Naive thymus-derived CD4-positive, alpha-beta T cell (primary cell): ENCODE measurements around the gene MRPL33. TPM values are rescaled to one million over a fixed set of nuclear protein-coding genes. Genes with fewer than 3 reads are reported as not detected.
A peak's percentile ranks its signal among the peaks of the same experiment; 100 is the strongest.

Experiments used
- ATAC-seq: fragments of 150-1000 bp; cut with Tn5 transposase; 2 replicates; pipeline ENCODE4 v1.10.0; 2021; ENCODE audit warnings: mild to moderate bottlenecking, moderate library complexity
- CTCF ChIA-PET: fragments of 350-600 bp; sonication (Branson Sonifier 250); formaldehyde crosslinking; loops from one replicate; lab custom pipeline; 2021; ENCODE audit warnings: antibody characterized with exemption; lab: Charles Lee
- POLR2A ChIA-PET: fragments of 350-600 bp; sonication (Branson Sonifier 250); formaldehyde crosslinking; loops from one replicate; lab custom pipeline; 2021; ENCODE audit warnings: antibody characterized with exemption, inconsistent platforms; lab: Charles Lee
- DNase-seq, 9 donors: peaks; one replicate each; pipeline versions ENCODE4 v3.0.0 to v3.0.0-alpha.2; 2020 to 2022; ENCODE audit warnings: mixed read lengths in 1 of 9
- H3K27ac ChIP-seq: one replicate; pipeline ENCODE4 v1.7.0; 2013; ENCODE audit warnings: mild to moderate bottlenecking, low read depth, low read length, moderate library complexity
- H3K27me3 ChIP-seq, 2 donors: one replicate each; pipeline ENCODE4 v1.7.0; 2013; ENCODE audit warnings: low read length in 2 of 2, mild to moderate bottlenecking in 2 of 2, moderate library complexity in 2 of 2; ENCODE audit not compliant: control insufficient read depth in 2 of 2, insufficient read depth in 2 of 2
- H3K36me3 ChIP-seq, 3 experiments: 1 replicate in 2 of 3; 2 replicates in 1 of 3; pipeline ENCODE4 v1.7.0; 2013; ENCODE audit warnings: low read length in 3 of 3, mild to moderate bottlenecking in 3 of 3, moderate library complexity in 1 of 3; ENCODE audit not compliant: insufficient read depth in 3 of 3, control insufficient read depth in 2 of 3
- H3K4me1 ChIP-seq, 2 donors: one replicate each; pipeline ENCODE4 v1.7.0; 2013; ENCODE audit warnings: low read length in 2 of 2, mild to moderate bottlenecking in 2 of 2, moderate library complexity in 1 of 2; ENCODE audit not compliant: control insufficient read depth in 2 of 2, insufficient read depth in 2 of 2
- H3K4me3 ChIP-seq: 2 replicates; pipeline ENCODE4 v1.7.0; 2013; ENCODE audit warnings: mild to moderate bottlenecking, low read length
- H3K9me3 ChIP-seq, 3 experiments: 1 replicate in 2 of 3; 2 replicates in 1 of 3; pipeline ENCODE4 v1.7.0; 2013; ENCODE audit warnings: low read length in 3 of 3; ENCODE audit not compliant: control insufficient read depth in 2 of 3
- H3K27ac Mint-ChIP-seq, 9 donors: one replicate each; pipeline ENCODE4 v1.8.0; 2020 to 2022; ENCODE audit warnings: mixed read lengths in 9 of 9, mild to moderate bottlenecking in 8 of 9, moderate library complexity in 5 of 9, inconsistent platforms in 2 of 9
- H3K27me3 Mint-ChIP-seq, 5 donors: one replicate each; pipeline ENCODE4 v1.8.0; 2021 to 2022; ENCODE audit warnings: mixed read lengths in 5 of 5, mild to moderate bottlenecking in 1 of 5
- H3K36me3 Mint-ChIP-seq, 5 donors: one replicate each; pipeline ENCODE4 v1.8.0; 2020 to 2022; ENCODE audit warnings: mixed read lengths in 5 of 5, mild to moderate bottlenecking in 3 of 5, inconsistent platforms in 1 of 5
- H3K4me1 Mint-ChIP-seq, 7 donors: one replicate each; pipeline ENCODE4 v1.8.0; 2020 to 2022; ENCODE audit warnings: mixed read lengths in 7 of 7, mild to moderate bottlenecking in 3 of 7, inconsistent platforms in 1 of 7
- H3K4me3 Mint-ChIP-seq, 10 donors: one replicate each; pipeline ENCODE4 v1.8.0; 2020 to 2022; ENCODE audit warnings: mild to moderate bottlenecking in 10 of 10, mixed read lengths in 10 of 10, moderate library complexity in 6 of 10, inconsistent platforms in 2 of 10
- H3K9me3 Mint-ChIP-seq, 11 donors: one replicate each; pipeline ENCODE4 v1.8.0; 2020 to 2022; ENCODE audit warnings: mixed read lengths in 11 of 11, mild to moderate bottlenecking in 4 of 11, inconsistent platforms in 1 of 11, moderate library complexity in 1 of 11
- intact Hi-C, 2 donors: fragments of 100-400 bp; cut with micrococcal nuclease; formaldehyde crosslinking; loops; one replicate each; pipeline ENCODE4 v1.15.1; 2023
- polyA plus RNA-seq, 2 donors: library from polyadenylated mRNA; unstranded; fragments of 300-500 nt; fragmentation: Illumina TruSeq; gene quantifications; one replicate each; pipeline ENCODE4 v1.2.3, GENCODE V29; 2021
- total RNA-seq, 6 experiments: library from RNA in 5 of 6; stranded (reverse) in 5 of 6; gene quantifications; 1 replicate in 5 of 6; 2 replicates in 1 of 6; pipeline ENCODE4 v1.2.3 and lab custom pipeline; 2021 to 2026

MRPL33 gene
- total and polyA plus RNA-seq, 7 experiments from 2014 or later = 27.3 to 233 (median 38.8) TPM

DNA sequence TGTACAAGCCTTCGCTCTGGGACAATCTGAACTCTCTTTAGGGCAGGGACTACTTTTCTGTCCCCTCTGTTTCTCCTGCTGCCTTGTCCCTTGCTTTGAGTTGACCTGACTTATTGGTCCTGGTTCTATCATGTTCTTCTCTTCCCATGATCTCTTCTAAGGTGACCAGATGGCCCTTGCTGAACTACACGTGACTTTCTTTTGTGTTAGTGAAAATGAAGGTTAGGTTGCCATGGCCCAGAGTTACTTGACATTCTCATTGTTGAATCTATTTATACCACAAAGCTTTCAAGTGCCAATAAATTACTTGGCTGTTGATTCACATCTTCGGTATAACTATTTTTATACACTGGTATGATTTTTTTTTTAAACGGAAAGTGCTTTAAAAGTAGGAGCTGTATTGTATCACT, 24.4 kb downstream of the MRPL33 start:
- no peak overlapping the region for H3K27ac ChIP-seq
- H3K4me1 Mint-ChIP-seq = peaks cover 0 to 10% (median 0%) of the 10 kb centered on the region in 7 donors
- H3K36me3 Mint-ChIP-seq = peaks cover 0 to 33% (median 5%) of the 10 kb centered on the region in 5 donors
- H3K4me3 Mint-ChIP-seq = no peak overlapping the region
- ChIA-PET POLR2A (no interaction called here), CTCF (no interaction called here)
- intact Hi-C loops = no loop called here
- no peak for ATAC-seq
- no peak overlapping the region for H3K27ac Mint-ChIP-seq
- H3K4me3 ChIP-seq = no peak overlapping the region
- no peaks in the 10 kb centered on the region for H3K4me1 ChIP-seq
- no peaks in the 10 kb centered on the region for H3K9me3 Mint-ChIP-seq
- H3K27me3 Mint-ChIP-seq = no peaks in the 10 kb centered on the region
- H3K36me3 ChIP-seq = no peaks in the 10 kb centered on the region
- no peak for DNase-seq
- H3K9me3 ChIP-seq = no peaks in the 10 kb centered on the region
- no peaks in the 10 kb centered on the region for H3K27me3 ChIP-seq

DNA sequence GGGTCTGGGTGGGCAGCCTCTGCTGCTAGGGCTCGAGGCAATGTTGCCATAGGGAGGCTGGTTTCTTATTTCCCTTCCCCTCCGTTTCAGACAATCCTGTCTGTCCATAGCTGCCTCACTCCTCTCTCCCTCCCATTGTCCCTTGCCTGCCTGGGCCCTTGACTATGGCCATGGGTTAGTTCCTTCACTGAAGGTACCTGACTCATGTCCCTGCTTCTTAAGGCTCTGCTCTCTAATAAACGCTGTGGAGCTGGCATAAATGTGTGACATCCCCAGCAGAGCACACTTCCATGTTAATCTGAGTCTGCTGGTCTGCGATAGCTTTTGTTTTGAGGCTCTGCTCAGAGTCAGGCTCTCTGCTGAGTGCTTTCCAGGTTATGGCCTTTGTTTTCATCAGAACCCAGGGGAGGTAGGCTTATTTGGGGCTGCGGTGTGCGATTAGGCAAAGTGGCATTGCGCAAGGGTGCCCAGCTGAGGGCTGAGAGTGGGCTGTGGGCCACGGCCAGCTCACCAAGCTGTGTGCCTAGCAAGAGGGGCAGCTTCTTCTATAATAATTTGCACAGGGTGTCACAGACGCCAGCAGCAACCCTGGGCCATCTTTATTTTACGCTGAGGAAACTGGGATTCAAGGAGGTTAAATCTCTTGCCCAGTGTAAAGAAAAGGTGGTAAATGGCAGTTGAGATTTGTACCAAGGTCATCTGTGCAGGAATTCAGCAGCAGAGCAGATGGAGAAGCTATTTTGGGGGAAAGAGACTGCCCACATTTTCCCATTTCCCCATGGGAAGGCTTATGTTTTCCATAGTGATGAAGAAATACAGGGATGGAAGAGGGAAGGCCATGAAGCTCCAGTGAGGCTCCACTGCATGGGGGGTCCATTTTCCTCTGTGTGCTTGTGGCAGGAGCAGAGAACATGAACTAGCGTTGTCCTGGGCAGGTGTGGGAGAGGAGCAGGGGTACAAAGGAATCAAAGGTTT, 25.6 kb downstream of the MRPL33 start:
- Mint-ChIP-seq H3K4me3 (no peak overlapping the region), H3K4me1 (peaks cover 0 to 10% (median 0%) of the 10 kb centered on the region in 7 donors), H3K27ac (no peak overlapping the region), H3K9me3 (no peaks in the 10 kb centered on the region), H3K27me3 (no peaks in the 10 kb centered on the region), H3K36me3 (peaks cover 0 to 33% (median 5%) of the 10 kb centered on the region in 5 donors)
- POLR2A ChIA-PET = no interaction called here
- Histone ChIP-seq H3K9me3 (no peaks in the 10 kb centered on the region), H3K4me1 (no peaks in the 10 kb centered on the region), H3K4me3 (no peak overlapping the region), H3K27me3 (no peaks in the 10 kb centered on the region), H3K27ac (no peak overlapping the region), H3K36me3 (no peaks in the 10 kb centered on the region)
- DNase-seq = no peak
- peak; percentile 27 for ATAC-seq
- intact Hi-C loops = no loop called here
- CTCF ChIA-PET = interaction anchor here (1.1 kb wide), 1 partner anchor 600 kb away, joined by 3 read pairs; no protein-coding TSS in a partner anchor

DNA sequence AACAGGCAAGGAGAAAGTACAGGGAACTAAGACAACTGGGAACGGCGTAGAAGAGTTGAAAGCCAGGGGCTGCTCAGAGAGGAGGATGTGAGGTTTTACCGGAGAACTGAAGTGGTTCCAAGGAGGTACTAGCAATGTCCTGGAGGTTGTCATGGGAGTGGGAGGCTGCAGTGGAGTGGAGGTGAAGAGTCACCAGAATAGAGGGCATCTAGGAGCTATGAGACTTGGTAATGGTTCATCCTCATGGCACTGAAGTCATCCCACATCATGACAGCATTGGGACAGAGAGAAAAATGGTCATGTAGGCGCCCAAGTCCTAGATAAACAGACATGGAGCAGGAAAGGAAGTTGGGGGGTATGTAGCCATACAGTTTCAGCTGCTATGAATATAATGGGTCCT, 26.3 kb downstream of the MRPL33 start:
- H3K27ac Mint-ChIP-seq = no peak overlapping the region

DNA sequence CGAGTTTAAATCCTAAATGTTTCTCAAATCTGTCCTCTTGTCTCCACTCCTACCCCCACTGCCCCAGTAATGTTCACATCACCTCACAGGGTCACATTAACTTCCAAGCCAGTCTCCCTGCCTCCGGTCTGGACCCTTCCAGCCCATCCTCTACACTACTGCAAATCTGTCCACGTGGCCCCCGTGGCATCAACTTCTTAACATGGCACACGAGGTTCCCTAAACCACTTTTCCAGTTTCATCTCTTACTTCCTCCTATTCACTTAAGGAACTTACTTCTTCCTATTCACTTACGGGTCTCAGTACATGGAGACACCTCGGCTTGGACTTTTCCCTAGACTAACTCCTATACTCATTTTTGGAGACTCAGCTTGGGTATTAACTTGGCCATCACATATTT, 27.0 kb downstream of the MRPL33 start:
- no peak for ATAC-seq
- no peaks in the 10 kb centered on the region for H3K9me3 Mint-ChIP-seq
- H3K27me3 ChIP-seq = no peaks in the 10 kb centered on the region

More for the DNA sequence above, 26.3 kb downstream of the MRPL33 start:
- Mint-ChIP-seq H3K36me3 (peaks cover 0 to 33% (median 5%) of the 10 kb centered on the region in 5 donors), H3K4me1 (peaks cover 0 to 6% (median 0%) of the 10 kb centered on the region in 7 donors), H3K4me3 (no peak overlapping the region), H3K9me3 (no peaks in the 10 kb centered on the region), H3K27me3 (no peaks in the 10 kb centered on the region)
- no peaks in the 10 kb centered on the region for H3K4me1 ChIP-seq
- intact Hi-C loops = no loop called here
- H3K27me3 ChIP-seq = no peaks in the 10 kb centered on the region
- H3K4me3 ChIP-seq = no peak overlapping the region
- DNase-seq = no peak
- no peaks in the 10 kb centered on the region for H3K36me3 ChIP-seq
- no peak for ATAC-seq
- ChIA-PET POLR2A (no interaction called here), CTCF (no interaction called here)
- H3K27ac ChIP-seq = no peak overlapping the region
- no peaks in the 10 kb centered on the region for H3K9me3 ChIP-seq

DNA sequence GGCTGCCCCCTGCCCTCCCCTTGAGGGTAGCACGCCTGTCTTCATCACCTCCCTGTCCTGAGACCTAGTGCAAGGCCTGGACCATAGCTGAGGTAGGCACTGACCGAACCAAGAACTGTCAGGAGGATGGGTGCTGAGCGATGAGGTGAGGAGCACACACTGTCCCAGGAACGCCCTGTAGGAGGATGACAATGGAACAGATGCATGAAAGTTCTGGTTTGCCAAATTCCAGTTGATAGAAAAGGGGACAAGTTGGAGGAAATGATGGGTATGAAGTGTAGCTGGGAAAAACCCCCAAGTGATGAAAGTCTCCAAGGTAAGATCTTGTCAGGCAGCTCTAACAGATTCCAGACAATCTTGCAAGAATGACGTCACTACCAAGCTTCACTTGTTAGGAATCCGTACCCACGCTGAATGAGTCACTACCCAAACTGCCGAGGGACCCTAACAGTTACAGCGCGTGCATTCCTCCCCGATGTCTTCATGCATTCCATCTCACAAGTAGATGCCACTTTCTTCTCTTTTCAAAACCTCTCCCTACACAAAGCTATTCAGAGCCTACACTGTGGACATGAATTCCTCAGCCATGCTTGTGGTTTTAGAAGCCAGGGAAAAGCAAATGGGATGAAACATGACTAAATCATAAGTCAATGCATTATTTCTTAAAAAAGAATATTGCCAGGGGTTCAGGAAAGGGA, 27.6 kb downstream of the MRPL33 start:
- Mint-ChIP-seq H3K9me3 (no peaks in the 10 kb centered on the region), H3K36me3 (peaks cover 0 to 33% (median 5%) of the 10 kb centered on the region in 5 donors), H3K27me3 (no peaks in the 10 kb centered on the region), H3K4me1 (peaks cover 0 to 6% (median 0%) of the 10 kb centered on the region in 7 donors), H3K27ac (peak overlapping the region in 1 of 9 donors; percentile 82), H3K4me3 (no peak overlapping the region)
- POLR2A ChIA-PET = no interaction called here
- H3K9me3 ChIP-seq = no peaks in the 10 kb centered on the region
- no peak overlapping the region for H3K27ac ChIP-seq
- H3K4me3 ChIP-seq = no peak overlapping the region
- no peak for ATAC-seq
- intact Hi-C loops = no loop called here
- CTCF ChIA-PET = no interaction called here
- no peaks in the 10 kb centered on the region for H3K4me1 ChIP-seq
- no peak for DNase-seq
- H3K36me3 ChIP-seq = no peaks in the 10 kb centered on the region
- H3K27me3 ChIP-seq = no peaks in the 10 kb centered on the region

More for the DNA sequence above, 27.0 kb downstream of the MRPL33 start:
- Histone ChIP-seq H3K4me3 (no peak overlapping the region), H3K27ac (no peak overlapping the region), H3K9me3 (no peaks in the 10 kb centered on the region), H3K36me3 (no peaks in the 10 kb centered on the region), H3K4me1 (no peaks in the 10 kb centered on the region)
- intact Hi-C loops = no loop called here
- ChIA-PET CTCF (no interaction called here), POLR2A (no interaction called here)
- no peaks in the 10 kb centered on the region for H3K27me3 Mint-ChIP-seq
- H3K36me3 Mint-ChIP-seq = peaks cover 0 to 33% (median 5%) of the 10 kb centered on the region in 5 donors
- H3K4me3 Mint-ChIP-seq = no peak overlapping the region
- H3K4me1 Mint-ChIP-seq = peaks cover 0 to 6% (median 0%) of the 10 kb centered on the region in 7 donors
- no peak for DNase-seq
- peak overlapping the region in 1 of 9 donors; percentile 82 for H3K27ac Mint-ChIP-seq

DNA sequence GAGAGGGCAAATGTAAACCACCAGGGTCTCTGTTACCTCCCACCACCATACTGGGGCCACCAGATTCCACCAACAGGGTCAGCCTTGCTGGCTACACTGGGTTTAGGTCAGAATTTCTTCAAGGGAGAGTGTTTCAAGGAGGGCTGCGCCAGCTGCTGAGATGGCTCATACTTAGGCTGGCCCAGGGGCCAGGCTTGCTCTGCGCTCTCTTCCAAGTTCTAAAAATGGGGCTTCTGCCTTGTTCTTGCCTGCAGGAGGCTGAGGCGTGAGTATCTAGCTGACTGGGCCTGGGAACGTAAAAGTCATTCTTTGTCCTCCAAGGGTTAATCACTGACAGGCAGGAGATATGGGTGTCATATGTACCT, 28.1 kb downstream of the MRPL33 start:
- Histone ChIP-seq H3K27me3 (no peaks in the 10 kb centered on the region), H3K9me3 (no peaks in the 10 kb centered on the region), H3K27ac (no peak overlapping the region), H3K4me1 (no peaks in the 10 kb centered on the region), H3K36me3 (no peaks in the 10 kb centered on the region), H3K4me3 (no peak overlapping the region)
- ATAC-seq (no peak), DNase-seq (no peak)
- CTCF ChIA-PET = no interaction called here
- Mint-ChIP-seq H3K36me3 (peaks cover 0 to 33% (median 5%) of the 10 kb centered on the region in 5 donors), H3K27me3 (no peaks in the 10 kb centered on the region), H3K9me3 (no peaks in the 10 kb centered on the region), H3K4me3 (no peak overlapping the region), H3K27ac (no peak overlapping the region), H3K4me1 (peaks cover 0 to 6% (median 0%) of the 10 kb centered on the region in 7 donors)
- intact Hi-C loops = no loop called here
- POLR2A ChIA-PET = no interaction called here
